H1 (cell line): ENCODE measurements around the gene L2HGDH. TPM values are rescaled to one million over a fixed set of nuclear protein-coding genes. Genes with fewer than 3 reads are reported as not detected.

Experiments
- CTCF ChIA-PET: fragments of 300-600 bp; sonication (Branson Sonifier 250); formaldehyde crosslinking; loops from one replicate; lab custom pipeline; 2021; ENCODE audit not compliant: partially characterized antibody; lab: Charles Lee
- POLR2A ChIA-PET: fragments of 300-600 bp; sonication (Branson Sonifier 250); formaldehyde crosslinking; loops from one replicate; lab custom pipeline; 2021; ENCODE audit warnings: inconsistent platforms; ENCODE audit not compliant: partially characterized antibody; lab: Charles Lee
- DNase-seq, 2 experiments: peaks; one replicate each; pipeline versions ENCODE4 v3.0.0 to v3.0.0-alpha.2; 2010 to 2022; ENCODE audit warnings: low spot score in 2 of 2, low read depth in 1 of 2, mixed read lengths in 1 of 2
- FAIRE-seq: peaks from 2 replicates; lab custom pipeline; 2011; peaks lifted over from hg19 to GRCh38; lab: Jason Lieb, UNC
- H2AFZ ChIP-seq: 2 replicates; pipeline ENCODE4 v1.8.1; 2012; ENCODE audit warnings: low read length, inconsistent platforms
- H2AK5ac ChIP-seq: 2 replicates; pipeline ENCODE4 v1.6.1; 2013; ENCODE audit warnings: low read depth, low read length
- H2BK120ac ChIP-seq: replicated peaks from 2 replicates; pipeline ENCODE3; 2013; ENCODE audit warnings: low read depth, low read length, inconsistent platforms
- H2BK12ac ChIP-seq: 2 replicates; pipeline ENCODE4 v1.6.1; 2013; ENCODE audit warnings: low read depth, low read length
- H2BK15ac ChIP-seq: 2 replicates; pipeline ENCODE4 v1.6.1; 2013; ENCODE audit warnings: low read length
- H2BK20ac ChIP-seq: 2 replicates; pipeline ENCODE4 v1.6.1; 2013; ENCODE audit warnings: low read length
- H2BK5ac ChIP-seq: 2 replicates; pipeline ENCODE4 v1.6.1; 2013; ENCODE audit warnings: low read depth, low read length
- H3K14ac ChIP-seq: 2 replicates; pipeline ENCODE4 v1.6.1; 2013; ENCODE audit warnings: inconsistent platforms; ENCODE audit not compliant: insufficient read length
- H3K18ac ChIP-seq: 2 replicates; pipeline ENCODE4 v1.6.1; 2013; ENCODE audit warnings: low read length; ENCODE audit errors: extremely low read depth
- H3K23ac ChIP-seq: 2 replicates; pipeline ENCODE4 v1.6.1; 2013; ENCODE audit warnings: inconsistent platforms; ENCODE audit not compliant: insufficient read length
- H3K23me2 ChIP-seq: 2 replicates; pipeline ENCODE4 v1.6.1; 2013; ENCODE audit warnings: low read depth, low read length
- H3K27ac ChIP-seq: 2 replicates; pipeline ENCODE4 v1.6.1; 2011; ENCODE audit warnings: low read depth, low read length, inconsistent platforms
- H3K27me3 ChIP-seq, 4 experiments: replicated peaks in 1 of 4; 1 replicate in 1 of 4; 2 replicates in 3 of 4; pipeline versions ENCODE4 v1.6.1 to v1.8.1; 2011 to 2013; ENCODE audit warnings: low read length in 3 of 4, mild to moderate bottlenecking in 3 of 4, inconsistent platforms in 2 of 4, mixed read lengths in 2 of 4, moderate library complexity in 1 of 4; ENCODE audit not compliant: control insufficient read depth in 3 of 4, insufficient read depth in 3 of 4; ENCODE audit errors: extremely low read depth in 1 of 4
- H3K36me3 ChIP-seq, 4 experiments: 2 replicates each; pipeline versions ENCODE4 v1.6.1 to v1.8.1; 2011 to 2013; ENCODE audit warnings: mild to moderate bottlenecking in 4 of 4, low read length in 3 of 4, moderate library complexity in 2 of 4, control low read depth in 1 of 4, inconsistent platforms in 1 of 4; ENCODE audit not compliant: insufficient read depth in 4 of 4, control insufficient read depth in 2 of 4
- H3K4ac ChIP-seq: replicated peaks from 2 replicates; pipeline ENCODE3; 2013; ENCODE audit warnings: low read length, low read depth, mixed read lengths, inconsistent platforms; ENCODE audit not compliant: insufficient read length
- H3K4me1 ChIP-seq, 4 experiments: replicated peaks in 1 of 4; 1 replicate in 1 of 4; 2 replicates in 3 of 4; pipeline versions ENCODE4 v1.6.1 to v1.8.1; 2011 to 2013; ENCODE audit warnings: low read length in 3 of 4, inconsistent platforms in 2 of 4, mixed read lengths in 1 of 4; ENCODE audit not compliant: insufficient read depth in 4 of 4, control insufficient read depth in 3 of 4
- H3K4me2 ChIP-seq, 2 experiments: 2 replicates each; pipeline versions ENCODE4 v1.6.1 to v1.8.1; 2011 to 2013; ENCODE audit warnings: low read depth in 2 of 2, low read length in 2 of 2, control low read depth in 1 of 2, inconsistent platforms in 1 of 2, mild to moderate bottlenecking in 1 of 2; ENCODE audit not compliant: insufficient read depth in 1 of 2
- H3K4me3 ChIP-seq, 4 experiments: fragments of 200-600, 300-600 bp in 1 of 4; sonication (generic), shearing (Covaris generic), sonication (Bioruptor Twin) in 1 of 4; 2 replicates each; pipeline versions ENCODE4 v1.5.1 to v1.8.1; 2011 to 2016; ENCODE audit warnings: low read length in 4 of 4, low read depth in 3 of 4, control low read depth in 2 of 4, inconsistent platforms in 2 of 4, mild to moderate bottlenecking in 2 of 4, mixed read lengths in 1 of 4, moderate library complexity in 1 of 4; ENCODE audit not compliant: insufficient read depth in 2 of 4; ENCODE audit errors: extremely low read depth in 1 of 4
- H3K56ac ChIP-seq: replicated peaks from 2 replicates; pipeline ENCODE3; 2013; ENCODE audit warnings: low read depth, mild to moderate bottlenecking, mixed read lengths, low read length, inconsistent platforms; ENCODE audit not compliant: insufficient read length
- H3K79me1 ChIP-seq: 2 replicates; pipeline ENCODE4 v1.6.1; 2013; ENCODE audit warnings: low read depth, low read length, control low read depth
- H3K79me2 ChIP-seq, 2 experiments: 2 replicates each; pipeline versions ENCODE4 v1.6.1 to v1.8.1; 2012 to 2013; ENCODE audit warnings: low read length in 2 of 2, mild to moderate bottlenecking in 2 of 2, inconsistent platforms in 1 of 2; ENCODE audit not compliant: insufficient read depth in 2 of 2, control insufficient read depth in 1 of 2
- H3K9ac ChIP-seq, 4 experiments: replicated peaks in 1 of 4; 1 replicate in 1 of 4; 2 replicates in 3 of 4; pipeline versions ENCODE4 v1.6.1 to v1.8.1; 2011 to 2013; ENCODE audit warnings: low read depth in 3 of 4, low read length in 3 of 4, control low read depth in 2 of 4, mild to moderate bottlenecking in 2 of 4, moderate library complexity in 2 of 4, inconsistent platforms in 1 of 4; ENCODE audit errors: extremely low read depth in 1 of 4
- H3K9me3 ChIP-seq, 2 experiments: 2 replicates each; pipeline versions ENCODE4 v1.6.1 to v1.8.1; 2012 to 2013; ENCODE audit warnings: mild to moderate bottlenecking in 2 of 2, moderate library complexity in 2 of 2, control low read depth in 1 of 2, inconsistent platforms in 1 of 2, low read depth in 1 of 2, low read length in 1 of 2, mixed read lengths in 1 of 2; ENCODE audit not compliant: insufficient read depth in 2 of 2
- H4K20me1 ChIP-seq, 2 experiments: replicated peaks in 1 of 2; 2 replicates each; pipeline versions ENCODE3 to v1.8.1; 2011 to 2013; ENCODE audit warnings: inconsistent platforms in 2 of 2, low read length in 2 of 2, mild to moderate bottlenecking in 1 of 2; ENCODE audit not compliant: insufficient read depth in 2 of 2, control insufficient read depth in 1 of 2
- H4K5ac ChIP-seq: 2 replicates; pipeline ENCODE4 v1.6.1; 2013; ENCODE audit warnings: low read length, low read depth, mixed read lengths, inconsistent platforms; ENCODE audit not compliant: insufficient read length
- H4K8ac ChIP-seq: 2 replicates; pipeline ENCODE4 v1.8.0; 2013; ENCODE audit warnings: mild to moderate bottlenecking, moderate library complexity, low read length, inconsistent platforms; ENCODE audit not compliant: insufficient read depth; ENCODE audit errors: extremely low read depth
- H4K91ac ChIP-seq: replicated peaks from 2 replicates; pipeline ENCODE3; 2013; ENCODE audit warnings: low read length, mixed read lengths, inconsistent platforms; ENCODE audit not compliant: insufficient read length
- BACH1 ChIP-seq: IDR thresholded peaks from 2 replicates; pipeline ENCODE4 v1.6.1; 2012; ENCODE audit warnings: low read length, improper control_type of control experiment
- CHD2 ChIP-seq: IDR thresholded peaks from 2 replicates; pipeline ENCODE4 v1.6.1; 2012; ENCODE audit warnings: low read length, improper control_type of control experiment
- HDAC2 ChIP-seq, 2 experiments: fragments of 300-600 bp in 1 of 2; sonication (generic) in 1 of 2; IDR thresholded peaks; 2 replicates each; pipeline ENCODE4 v1.6.1; 2011 to 2012; ENCODE audit warnings: low read depth in 2 of 2, low read length in 2 of 2, mild to moderate bottlenecking in 2 of 2, moderate library complexity in 2 of 2, borderline replicate concordance in 1 of 2, inconsistent platforms in 1 of 2
- JUN ChIP-seq: IDR thresholded peaks from 2 replicates; pipeline ENCODE4 v1.6.1; 2011; ENCODE audit warnings: low read depth, mild to moderate bottlenecking, improper control_type of control experiment, low read length
- KDM5A ChIP-seq: fragments of 200-600 bp; IDR thresholded peaks from 2 replicates; pipeline ENCODE4 v1.7.1; 2012; ENCODE audit warnings: mild to moderate bottlenecking, low read length, inconsistent platforms, mixed read lengths
- POLR2A ChIP-seq, 2 experiments: IDR thresholded peaks; 1 replicate in 1 of 2; 2 replicates in 1 of 2; pipeline ENCODE4 v1.6.1; 2011; ENCODE audit warnings: low read depth in 2 of 2, low read length in 2 of 2, mild to moderate bottlenecking in 2 of 2; ENCODE audit errors: control extremely low read depth in 1 of 2
- SAP30 ChIP-seq: fragments of 300-600 bp; sonication (generic); IDR thresholded peaks from 2 replicates; pipeline ENCODE4 v1.7.1; 2012; ENCODE audit warnings: low read length, moderate library complexity, mild to moderate bottlenecking, inconsistent platforms; ENCODE audit not compliant: insufficient read depth, insufficient replicate concordance
- SP1 ChIP-seq: IDR thresholded peaks from 2 replicates; pipeline ENCODE4 v1.6.1; 2011; ENCODE audit warnings: low read depth, low read length
- SP2 ChIP-seq: IDR thresholded peaks from 2 replicates; pipeline ENCODE4 v1.6.1; 2012; ENCODE audit warnings: mild to moderate bottlenecking, low read length, inconsistent platforms
- SUZ12 ChIP-seq: fragments of 200-600 bp; sonication (generic); IDR thresholded peaks from 2 replicates; pipeline ENCODE4 v1.6.1; 2012; ENCODE audit warnings: mild to moderate bottlenecking, inconsistent platforms, low read length, moderate library complexity, mixed read lengths
- TAF1 ChIP-seq: IDR thresholded peaks from 2 replicates; pipeline ENCODE4 v1.6.1; 2011; ENCODE audit warnings: mild to moderate bottlenecking, low read depth, low read length
- TEAD4 ChIP-seq: IDR thresholded peaks from 2 replicates; pipeline ENCODE4 v1.6.1; 2012; ENCODE audit warnings: low read depth, low read length, inconsistent platforms, mixed read lengths
- polyA plus RNA-seq, 7 experiments: library from polyadenylated mRNA; depleted of rRNA in 3 of 7; stranded (reverse) in 5 of 7; unstranded in 2 of 7; fragments of >200 nt in 5 of 7; fragments of 200-250 nt in 2 of 7; gene quantifications; 1 replicate in 5 of 7; 2 replicates in 1 of 7; 4 replicates in 1 of 7; pipeline versions ENCODE4 v1.2.1 to v1.2.3, GENCODE V29; 2011 to 2013; ENCODE audit warnings: missing spikeins in 2 of 7, mixed read lengths in 2 of 7
- total RNA-seq: library from RNA; stranded (reverse); fragmentation: NEBNext Ultra II Directional; extraction: Animal tissue kit (Norgen Biotek cat#: 25700); gene quantifications from 2 replicates; pipeline ENCODE4 v1.2.1, GENCODE V29; 2021

The L2HGDH gene
- total and polyA plus RNA-seq, 2 of the 8 experiments (the other 6 are each of a cell fraction or from before 2014, with no cell fraction given) = 12.2 to 28.6 TPM

DNA sequence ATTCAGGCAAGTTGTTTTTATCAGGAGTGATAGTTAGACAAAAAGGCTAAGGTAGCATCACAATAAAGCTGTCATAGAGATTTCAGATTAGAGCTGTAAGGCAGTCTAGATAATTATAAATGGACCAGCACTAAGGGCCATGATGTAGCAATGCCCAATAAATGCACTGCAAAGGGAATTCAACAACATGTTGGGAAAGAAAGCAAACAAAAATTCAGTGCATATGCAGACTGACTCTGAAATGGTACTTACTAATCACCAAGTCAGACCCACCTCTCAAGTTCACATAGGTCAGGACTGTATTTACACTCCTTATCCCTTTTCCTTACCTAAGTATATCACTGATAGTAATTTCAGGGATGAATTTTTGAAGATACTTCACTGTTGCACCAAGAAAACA is 47.0 kb downstream of the L2HGDH start:
- no peak overlapping the region for H2BK12ac ChIP-seq
- H3K79me2 ChIP-seq = no peaks in the 10 kb centered on the region
- H2BK5ac ChIP-seq = no peak overlapping the region
- CTCF ChIA-PET = no interaction called here
- H4K8ac ChIP-seq = no peak overlapping the region
- H2BK15ac ChIP-seq = no peak overlapping the region
- no peak overlapping the region for H3K23ac ChIP-seq
- no peaks in the 10 kb centered on the region for H3K9me3 ChIP-seq
- no peak overlapping the region for H2BK120ac ChIP-seq
- POLR2A ChIA-PET = no interaction called here
- H4K5ac ChIP-seq = no peak overlapping the region
- H3K56ac ChIP-seq = no peak overlapping the region
- no peak overlapping the region for H3K27ac ChIP-seq
- H4K20me1 ChIP-seq = no peaks in the 10 kb centered on the region
- no peak overlapping the region for H2BK20ac ChIP-seq
- H3K9ac ChIP-seq = no peak overlapping the region
- H3K23me2 ChIP-seq = no peaks in the 10 kb centered on the region
- no peak overlapping the region for H3K4me2 ChIP-seq
- no peak overlapping the region for H3K4me3 ChIP-seq
- no peak overlapping the region for H3K18ac ChIP-seq
- DNase-seq = no peak
- no peak overlapping the region for H2AK5ac ChIP-seq
- peaks cover 0 to 5% (median 4%) of the 10 kb centered on the region in 4 experiments; a peak in 5 of 8 replicates for H3K36me3 ChIP-seq
- TF ChIP-seq CHD2 (no peak), SP2 (no peak), POLR2A (IDR thresholded peaks at IDR 0.05; ENCODE audit: control extremely low read depth in 1 of 2, low read depth in 2 of 2, low read length in 2 of 2) (no peak), TAF1 (no peak), JUN (no peak), SP1 (no peak), KDM5A (no peak), SAP30 (no peak), SUZ12 (no peak), HDAC2 (IDR thresholded peaks at IDR 0.05; ENCODE audit: borderline replicate concordance in 1 of 2, low read depth in 2 of 2, low read length in 2 of 2) (no peak), BACH1 (no peak), TEAD4 (no peak)
- H2AFZ ChIP-seq = no peak overlapping the region
- FAIRE-seq = no peak
- no peaks in the 10 kb centered on the region for H3K27me3 ChIP-seq
- no peak overlapping the region for H4K91ac ChIP-seq
- no peak overlapping the region for H3K14ac ChIP-seq
- no peaks in the 10 kb centered on the region for H3K4me1 ChIP-seq
- H3K4ac ChIP-seq = no peak overlapping the region
- no peaks in the 10 kb centered on the region for H3K79me1 ChIP-seq
